K562 (cell line): ENCODE measurements around the gene CALD1. TPM values are rescaled to one million over a fixed set of nuclear protein-coding genes. Genes with fewer than 3 reads are reported as not detected.

ENCODE experiments used
- ATAC-seq: fragments of 200-7000 bp; cut with Tn5 transposase; 3 replicates; pipeline ENCODE4 v1.9.1; 2020; ENCODE audit warnings: moderate library complexity
- BruUV-seq: library from RNA; stranded (reverse); fragments of 400-500 nt; replicated peaks from 2 replicates; lab custom pipeline; 2021; lab: Mats Ljungman, UMichigan
- CTCF ChIA-PET: fragments of 300-600 bp; formaldehyde crosslinking; extraction: SDS; loops from one replicate; lab custom pipeline; 2021; ENCODE audit warnings: low intra/inter-chr PET ratio; lab: Yijun Ruan, JAX
- POLR2A ChIA-PET: fragments of 300-600, 350-650 bp; sonication (Branson Sonifier 250); formaldehyde crosslinking; extraction: SDS; loops from one replicate; lab custom pipeline; 2021; ENCODE audit warnings: antibody characterized with exemption, inconsistent platforms; lab: Yijun Ruan, JAX
- DNase-seq, 4 experiments: peaks; one replicate each; pipeline versions ENCODE4 v3.0.0 to v3.0.0-alpha.2; 2011 to 2018; ENCODE audit warnings: low spot score in 3 of 4, mixed read lengths in 3 of 4; ENCODE audit errors: extremely low read depth in 1 of 4
- FAIRE-seq: peaks from 2 replicates; lab custom pipeline; 2011; peaks lifted over from hg19 to GRCh38; lab: Jason Lieb, UNC
- H2AFZ ChIP-seq: 2 replicates; pipeline ENCODE4 v1.6.0; 2011; ENCODE audit warnings: low read depth, low read length, control low read depth, inconsistent platforms
- H3K27ac ChIP-seq: fragments of 200-600 bp; 3 replicates; pipeline ENCODE4 v1.8.0; 2011; ENCODE audit warnings: low read depth, mild to moderate bottlenecking, control low read depth, inconsistent platforms, low read length, moderate library complexity, mixed read lengths; ENCODE audit errors: extremely low read depth
- H3K27me3 ChIP-seq, 2 experiments: fragments of 300-600 bp in 1 of 2; 2 replicates in 1 of 2; 3 replicates in 1 of 2; pipeline versions ENCODE4 v1.6.0 to v1.8.0; 2011; ENCODE audit warnings: inconsistent platforms in 2 of 2, low read length in 2 of 2, mild to moderate bottlenecking in 1 of 2, mixed read lengths in 1 of 2, moderate library complexity in 1 of 2; ENCODE audit not compliant: control insufficient read depth in 2 of 2, insufficient read depth in 2 of 2
- H3K36me3 ChIP-seq: fragments of 300-600 bp; 3 replicates; pipeline ENCODE4 v1.8.0; 2011; ENCODE audit warnings: mild to moderate bottlenecking, low read length, inconsistent platforms; ENCODE audit not compliant: control insufficient read depth, insufficient read depth
- H3K4me1 ChIP-seq, 2 experiments: fragments of 200-600 bp in 1 of 2; replicated peaks in 1 of 2; 2 replicates in 1 of 2; 3 replicates in 1 of 2; pipeline versions ENCODE4 v1.5.1 to v1.8.0; 2011; ENCODE audit warnings: inconsistent platforms in 2 of 2, low read length in 2 of 2, mild to moderate bottlenecking in 1 of 2, mixed read lengths in 1 of 2, moderate library complexity in 1 of 2; ENCODE audit not compliant: control insufficient read depth in 2 of 2, insufficient read depth in 2 of 2
- H3K4me2 ChIP-seq: 2 replicates; pipeline ENCODE4 v1.6.1; 2011; ENCODE audit warnings: low read length, control low read depth, inconsistent platforms, mixed read lengths; ENCODE audit not compliant: insufficient read depth
- H3K4me3 ChIP-seq: fragments of 200-600 bp; sonication (generic), shearing (Covaris generic); 2 replicates; pipeline ENCODE4 v1.5.1; 2016; ENCODE audit warnings: control low read depth, inconsistent platforms
- H3K79me2 ChIP-seq: fragments of 200-600 bp; 3 replicates; pipeline ENCODE4 v1.8.0; 2011; ENCODE audit warnings: low read length, inconsistent platforms; ENCODE audit not compliant: control insufficient read depth, insufficient read depth
- H3K9ac ChIP-seq, 2 experiments: 2 replicates each; pipeline versions ENCODE4 v1.6.0 to v1.6.1; 2011; ENCODE audit warnings: low read depth in 2 of 2, low read length in 2 of 2, control low read depth in 1 of 2, inconsistent platforms in 1 of 2, mild to moderate bottlenecking in 1 of 2, mixed read lengths in 1 of 2; ENCODE audit not compliant: insufficient read depth in 1 of 2
- H3K9me1 ChIP-seq: one replicate; pipeline ENCODE4 v1.6.0; 2011; ENCODE audit warnings: inconsistent platforms, mild to moderate bottlenecking, low read length, moderate library complexity; ENCODE audit not compliant: control insufficient read depth, insufficient read depth
- H3K9me3 ChIP-seq: replicated peaks from 2 replicates; pipeline ENCODE4 v1.5.1; 2011; ENCODE audit warnings: low read depth, low read length, inconsistent platforms; ENCODE audit not compliant: control insufficient read depth, insufficient read depth
- H4K20me1 ChIP-seq: replicated peaks from 2 replicates; pipeline ENCODE4 v1.6.1; 2011; ENCODE audit warnings: low read length, inconsistent platforms, mixed read lengths; ENCODE audit not compliant: control insufficient read depth, insufficient read depth
- CBX8 ChIP-seq: fragments of 200-600 bp; sonication (generic); IDR thresholded peaks from 2 replicates; pipeline ENCODE4 v1.6.1; 2012; ENCODE audit warnings: borderline replicate concordance, mixed run types, low read depth, mild to moderate bottlenecking, moderate library complexity, mixed read lengths, low read length, control low read depth, inconsistent platforms; ENCODE audit not compliant: poor library complexity, severe bottlenecking; ENCODE audit errors: extremely low read depth
- CSDE1 ChIP-seq, 2 experiments: fragments of 450-650 bp; IDR thresholded peaks; 2 replicates each; pipeline ENCODE4 v1.6.1; 2016; ENCODE audit warnings: mild to moderate bottlenecking in 1 of 2
- DACH1 ChIP-seq: fragments of 450-650 bp; IDR thresholded peaks from 2 replicates; pipeline ENCODE4 v1.6.1; 2018; ENCODE audit not compliant: partially characterized antibody
- GABPA ChIP-seq: fragments of 200-800 bp; sonication (Bioruptor generic); conservative IDR thresholded peaks from 2 replicates; pipeline ENCODE4 v1.6.1; 2016; ENCODE audit warnings: low read depth, missing genetic modification characterization, missing compliant biosample characterization
- HNRNPH1 ChIP-seq: fragments of 200-400 bp; formaldehyde crosslinking; optimal IDR thresholded peaks from 2 replicates; pipeline ENCODE3; 2017; ENCODE audit warnings: low read depth, mild to moderate bottlenecking, low read length, moderate library complexity
- HOXB6 ChIP-seq: fragments of 250-450 bp; sonication (Bioruptor Pico); IDR thresholded peaks from 2 replicates; pipeline ENCODE4 v1.5.1; 2022; ENCODE audit warnings: mild to moderate bottlenecking, borderline replicate concordance
- MAFF ChIP-seq: IDR thresholded peaks from 2 replicates; pipeline ENCODE4 v1.6.1; 2012; ENCODE audit warnings: low read length, improper control_type of control experiment
- MAFG ChIP-seq: fragments of 450-650 bp; conservative IDR thresholded peaks from 2 replicates; pipeline ENCODE4 v1.6.1; 2016; ENCODE audit warnings: missing genetic modification characterization, missing compliant biosample characterization
- MECOM ChIP-seq: fragments of 250-450 bp; sonication (Bioruptor Pico); IDR thresholded peaks from 2 replicates; pipeline ENCODE4 v1.8.0; 2022; ENCODE audit warnings: inconsistent platforms
- POLR2A ChIP-seq: fragments of 450-650 bp; conservative IDR thresholded peaks from 2 replicates; pipeline ENCODE4 v1.6.1; 2016
- POLR3A ChIP-seq: IDR thresholded peaks from 2 replicates; pipeline ENCODE4 v1.6.1; 2011; ENCODE audit warnings: borderline replicate concordance, mild to moderate bottlenecking, moderate library complexity; ENCODE audit not compliant: insufficient read length, insufficient read depth; ENCODE audit errors: extremely low read depth
- POLR3G ChIP-seq: IDR thresholded peaks from 2 replicates; pipeline ENCODE4 v1.6.1; 2011; ENCODE audit not compliant: insufficient read length, insufficient replicate concordance; ENCODE audit errors: extremely low read depth
- RBM25 ChIP-seq: fragments of 200-400 bp; formaldehyde crosslinking; IDR thresholded peaks from 2 replicates; pipeline ENCODE4 v1.6.1; 2018; ENCODE audit warnings: low read length, low read depth, moderate library complexity; ENCODE audit not compliant: severe bottlenecking
- ZNF316 ChIP-seq: fragments of 450-650 bp; IDR thresholded peaks from 2 replicates; pipeline ENCODE4 v1.6.1; 2016
- ZNF445 ChIP-seq: fragments of 250-450 bp; sonication (Bioruptor Pico); IDR thresholded peaks from 2 replicates; pipeline ENCODE4 v1.4.0; 2020; ENCODE audit warnings: low read depth, mild to moderate bottlenecking, moderate library complexity
- ZNF699 ChIP-seq: fragments of 250-450 bp; sonication (Bioruptor Pico); IDR thresholded peaks from 2 replicates; pipeline ENCODE4 v1.8.0; 2021; ENCODE audit warnings: mild to moderate bottlenecking, moderate library complexity; ENCODE audit not compliant: insufficient replicate concordance
- WGBS: fragments of 100-300 bp; shearing (Covaris generic); methylation state at CpG from one replicate; pipeline ENCODE4 v1.1.6; 2016; ENCODE audit warnings: low coverage, mixed read lengths; ENCODE audit not compliant: insufficient coverage; ENCODE audit errors: missing lambda C conversion rate; 5-methylcytosine and 5-hydroxymethylcytosine counted together
- in situ Hi-C: fragments of 300-500 bp; cut with MboI; formaldehyde crosslinking; loops from 4 replicates; pipeline ENCODE4 v1.15.0; 2018; ENCODE audit warnings: inconsistent platforms, mixed read lengths
- intact Hi-C: fragments of 100-400 bp; cut with micrococcal nuclease; formaldehyde crosslinking; loops from 2 replicates; pipeline ENCODE4 v1.14.2; 2022
- polyA plus RNA-seq, 8 experiments: library from polyadenylated mRNA; depleted of rRNA in 4 of 8; stranded (reverse) in 5 of 8; unstranded in 3 of 8; fragments of >200 nt; fragmentation: Nextera tagmentation in 2 of 8; fragmentation: Illumina TruSeq in 1 of 8; extraction: Ambion mirVana in 2 of 8; extraction: Trizol in 1 of 8; gene quantifications; 2 replicates each; pipeline versions ENCODE4 v1.2.1 to v1.2.3, GENCODE V29; 2011 to 2014; ENCODE audit warnings: inconsistent platforms in 1 of 8, missing spikeins in 1 of 8
- total RNA-seq, 7 experiments: library from RNA; depleted of rRNA in 6 of 7; stranded (reverse); fragments of >200 nt in 6 of 7; fragmentation: Illumina TruSeq in 2 of 7; extraction: Trizol in 2 of 7; gene quantifications; 2 replicates each; pipeline versions ENCODE4 v1.2.1 to v1.2.3, GENCODE V29; 2011 to 2021; ENCODE audit warnings: low replicate concordance in 1 of 7
- TF ChIP-seq, protein P1 (sequence below): fragments of 250-450 bp; sonication (Bioruptor Pico); IDR thresholded peaks from 2 replicates; pipeline ENCODE4 v1.8.0; 2021; ENCODE audit warnings: borderline replicate concordance, mild to moderate bottlenecking, moderate library complexity; ENCODE audit not compliant: poor library complexity, severe bottlenecking
- TF ChIP-seq, protein P2 (sequence below): IDR thresholded peaks from 3 replicates; pipeline ENCODE4 v1.6.1; 2011; ENCODE audit warnings: borderline replicate concordance, mild to moderate bottlenecking, moderate library complexity; ENCODE audit not compliant: insufficient read length; ENCODE audit errors: extremely low read depth
- TF ChIP-seq, protein P3 (sequence below): fragments of 450-650 bp; IDR thresholded peaks from 2 replicates; pipeline ENCODE4 v1.6.1; 2016

Gene CALD1
- total and polyA plus RNA-seq, 9 of the 15 experiments (the other 6 are each of a cell fraction or from before 2014, with no cell fraction given), result 0.40 TPM; not detected in 8

DNA sequence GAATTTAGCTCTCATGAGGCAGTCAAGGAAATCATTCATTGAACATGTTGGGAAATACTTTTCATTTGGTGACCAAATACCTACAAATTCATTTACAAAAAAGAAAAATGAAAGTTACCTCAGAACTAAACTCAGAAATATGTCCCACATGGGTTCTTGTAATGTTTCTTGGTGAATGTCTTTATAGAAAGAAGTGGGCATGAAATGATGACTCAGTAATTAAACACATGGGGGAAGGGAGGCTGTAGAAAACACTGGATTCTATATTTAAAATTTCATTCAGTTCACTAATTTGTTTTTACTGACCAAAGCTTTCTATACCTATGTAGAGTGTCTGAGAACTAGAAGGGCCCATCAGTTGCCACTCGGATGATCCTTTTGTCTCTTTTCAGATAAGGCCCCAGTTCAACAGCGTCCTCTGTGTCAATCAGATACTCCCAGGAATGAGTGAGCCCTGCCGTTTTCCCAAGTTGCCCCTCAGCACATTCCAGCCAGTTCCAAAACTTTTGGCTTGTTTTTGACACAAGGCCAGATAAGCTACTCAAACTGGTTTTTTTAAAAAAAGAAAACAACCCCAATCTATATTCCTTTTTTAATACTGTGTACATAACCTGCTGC is 157.6 kb downstream of the CALD1 start:
- H3K79me2 ChIP-seq, result no peaks in the 10 kb centered on the region
- no peaks in the 10 kb centered on the region for H3K9me1 ChIP-seq
- FAIRE-seq (no peak), ATAC-seq (no peak), DNase-seq (no peak)
- 2% methylated on average over 3 of the region's 3 CpGs for WGBS
- no peak overlapping the region for H2AFZ ChIP-seq
- peaks cover 0 to 6% of the 10 kb centered on the region in 2 experiments; a peak in 2 of 5 replicates for H3K4me1 ChIP-seq
- POLR2A ChIA-PET, result interaction anchor here (0.7 to 1.4 kb wide), 3 partner anchors 18 to 460 kb away, joined by 3 to 4 read pairs (median 3); no protein-coding TSS in a partner anchor
- H3K4me2 ChIP-seq, result no peak overlapping the region
- no peak overlapping the region for H3K4me3 ChIP-seq
- no peak overlapping the region for H3K9ac ChIP-seq
- intact Hi-C loops (no loop called here), in situ Hi-C loops (no loop called here)
- no peaks in the 10 kb centered on the region for H4K20me1 ChIP-seq
- no peaks in the 10 kb centered on the region for H3K9me3 ChIP-seq
- H3K36me3 ChIP-seq, result no peaks in the 10 kb centered on the region
- no TSS peak for BruUV-seq
- CTCF ChIA-PET, result no interaction called here
- H3K27me3 ChIP-seq, result peaks cover 10 to 25% of the 10 kb centered on the region in 2 experiments; a peak in 4 of 5 replicates
- H3K27ac ChIP-seq, result no peak overlapping the region
- TF ChIP-seq MECOM (no peak), GABPA (tag) (0 out of 2 replicates have a peak, but pooled peaks have one; percentile 13), HOXB6 (CRISPR knock-in tag) (no peak), CSDE1 (IDR thresholded peaks at IDR 0.05) (no peak), POLR2A (no peak), HNRNPH1 (no peak), ZNF316 (peak; percentile 83), RBM25 (no peak), MAFG (tag) (peak; percentile 57; the same call in 1 of the 2 replicates), CBX8 (peak; percentile 39), POLR3G (no peak), MAFF (peak; percentile 42), DACH1 (no peak), POLR3A (no peak), ZNF699 (CRISPR knock-in tag) (no peak), ZNF445 (no peak)
- TF ChIP-seq, protein P1, sequence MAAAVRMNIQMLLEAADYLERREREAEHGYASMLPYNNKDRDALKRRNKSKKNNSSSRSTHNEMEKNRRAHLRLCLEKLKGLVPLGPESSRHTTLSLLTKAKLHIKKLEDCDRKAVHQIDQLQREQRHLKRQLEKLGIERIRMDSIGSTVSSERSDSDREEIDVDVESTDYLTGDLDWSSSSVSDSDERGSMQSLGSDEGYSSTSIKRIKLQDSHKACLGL (CRISPR knock-in tag), result no peak
- TF ChIP-seq, protein P2, sequence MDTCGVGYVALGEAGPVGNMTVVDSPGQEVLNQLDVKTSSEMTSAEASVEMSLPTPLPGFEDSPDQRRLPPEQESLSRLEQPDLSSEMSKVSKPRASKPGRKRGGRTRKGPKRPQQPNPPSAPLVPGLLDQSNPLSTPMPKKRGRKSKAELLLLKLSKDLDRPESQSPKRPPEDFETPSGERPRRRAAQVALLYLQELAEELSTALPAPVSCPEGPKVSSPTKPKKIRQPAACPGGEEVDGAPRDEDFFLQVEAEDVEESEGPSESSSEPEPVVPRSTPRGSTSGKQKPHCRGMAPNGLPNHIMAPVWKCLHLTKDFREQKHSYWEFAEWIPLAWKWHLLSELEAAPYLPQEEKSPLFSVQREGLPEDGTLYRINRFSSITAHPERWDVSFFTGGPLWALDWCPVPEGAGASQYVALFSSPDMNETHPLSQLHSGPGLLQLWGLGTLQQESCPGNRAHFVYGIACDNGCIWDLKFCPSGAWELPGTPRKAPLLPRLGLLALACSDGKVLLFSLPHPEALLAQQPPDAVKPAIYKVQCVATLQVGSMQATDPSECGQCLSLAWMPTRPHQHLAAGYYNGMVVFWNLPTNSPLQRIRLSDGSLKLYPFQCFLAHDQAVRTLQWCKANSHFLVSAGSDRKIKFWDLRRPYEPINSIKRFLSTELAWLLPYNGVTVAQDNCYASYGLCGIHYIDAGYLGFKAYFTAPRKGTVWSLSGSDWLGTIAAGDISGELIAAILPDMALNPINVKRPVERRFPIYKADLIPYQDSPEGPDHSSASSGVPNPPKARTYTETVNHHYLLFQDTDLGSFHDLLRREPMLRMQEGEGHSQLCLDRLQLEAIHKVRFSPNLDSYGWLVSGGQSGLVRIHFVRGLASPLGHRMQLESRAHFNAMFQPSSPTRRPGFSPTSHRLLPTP, result no peak
- TF ChIP-seq, protein P3, sequence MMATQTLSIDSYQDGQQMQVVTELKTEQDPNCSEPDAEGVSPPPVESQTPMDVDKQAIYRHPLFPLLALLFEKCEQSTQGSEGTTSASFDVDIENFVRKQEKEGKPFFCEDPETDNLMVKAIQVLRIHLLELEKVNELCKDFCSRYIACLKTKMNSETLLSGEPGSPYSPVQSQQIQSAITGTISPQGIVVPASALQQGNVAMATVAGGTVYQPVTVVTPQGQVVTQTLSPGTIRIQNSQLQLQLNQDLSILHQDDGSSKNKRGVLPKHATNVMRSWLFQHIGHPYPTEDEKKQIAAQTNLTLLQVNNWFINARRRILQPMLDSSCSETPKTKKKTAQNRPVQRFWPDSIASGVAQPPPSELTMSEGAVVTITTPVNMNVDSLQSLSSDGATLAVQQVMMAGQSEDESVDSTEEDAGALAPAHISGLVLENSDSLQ, result peak; percentile 56
